DOHH2 (cell line): ENCODE data around the gene WNT2.

Source experiments
- EZH2phosphoT487 ChIP-seq: fragments of 200-600 bp; sonication (generic); IDR thresholded peaks from 2 replicates; pipeline ENCODE4 v1.6.1; 2017; ENCODE audit warnings: borderline replicate concordance, mild to moderate bottlenecking, antibody characterized with exemption, low read length, moderate library complexity, mixed read lengths
- TF ChIP-seq, protein P1 (sequence below): fragments of 200-600 bp; sonication (generic); IDR thresholded peaks from one replicate; pipeline ENCODE4 v1.5.1; 2014; ENCODE audit warnings: antibody characterized with exemption, mild to moderate bottlenecking, low read depth, low read length; ENCODE audit not compliant: poor library complexity, severe bottlenecking

DNA sequence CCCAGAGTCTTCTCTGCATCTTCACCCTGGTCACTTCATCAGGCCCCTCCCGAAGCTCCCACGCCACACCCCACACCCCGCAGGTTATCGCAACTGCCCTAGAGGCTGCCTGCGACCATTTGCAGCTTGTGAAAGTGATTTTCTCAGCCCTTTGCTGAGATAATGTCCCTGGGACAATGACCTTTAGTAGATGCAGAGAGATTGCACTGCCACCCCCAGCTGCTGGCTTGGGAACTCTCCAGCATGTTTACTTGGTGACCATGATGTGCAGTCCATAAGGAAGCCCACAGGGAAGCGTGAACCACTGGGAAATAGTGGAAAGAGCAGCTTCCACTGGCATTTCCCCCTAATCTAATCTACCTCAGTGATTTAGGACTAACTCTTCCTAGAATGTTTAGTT is 97.3 kb downstream of the WNT2 start:
- TF ChIP-seq, protein P1, sequence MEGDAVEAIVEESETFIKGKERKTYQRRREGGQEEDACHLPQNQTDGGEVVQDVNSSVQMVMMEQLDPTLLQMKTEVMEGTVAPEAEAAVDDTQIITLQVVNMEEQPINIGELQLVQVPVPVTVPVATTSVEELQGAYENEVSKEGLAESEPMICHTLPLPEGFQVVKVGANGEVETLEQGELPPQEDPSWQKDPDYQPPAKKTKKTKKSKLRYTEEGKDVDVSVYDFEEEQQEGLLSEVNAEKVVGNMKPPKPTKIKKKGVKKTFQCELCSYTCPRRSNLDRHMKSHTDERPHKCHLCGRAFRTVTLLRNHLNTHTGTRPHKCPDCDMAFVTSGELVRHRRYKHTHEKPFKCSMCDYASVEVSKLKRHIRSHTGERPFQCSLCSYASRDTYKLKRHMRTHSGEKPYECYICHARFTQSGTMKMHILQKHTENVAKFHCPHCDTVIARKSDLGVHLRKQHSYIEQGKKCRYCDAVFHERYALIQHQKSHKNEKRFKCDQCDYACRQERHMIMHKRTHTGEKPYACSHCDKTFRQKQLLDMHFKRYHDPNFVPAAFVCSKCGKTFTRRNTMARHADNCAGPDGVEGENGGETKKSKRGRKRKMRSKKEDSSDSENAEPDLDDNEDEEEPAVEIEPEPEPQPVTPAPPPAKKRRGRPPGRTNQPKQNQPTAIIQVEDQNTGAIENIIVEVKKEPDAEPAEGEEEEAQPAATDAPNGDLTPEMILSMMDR = no peak
- TF ChIP-seq EZH2phosphoT487 = no peak
